CD4-positive, CD25-positive, alpha-beta regulatory T cell (primary cell): Measurements from ENCODE around the gene BCL2. TPM values are rescaled to one million over a fixed set of nuclear protein-coding genes. Genes with fewer than 3 reads are reported as not detected.

Source experiments
- ATAC-seq, 2 donors: fragments of 150-1000 bp; cut with Tn5 transposase; one replicate each; pipeline ENCODE4 v1.10.0; 2021; ENCODE audit warnings: low read depth in 2 of 2, moderate number of reproducible peaks in 2 of 2, moderate library complexity in 1 of 2
- DNase-seq, 3 donors: peaks; one replicate each; pipeline versions ENCODE4 v3.0.0 to v3.0.0-alpha.2; 2012 to 2022; ENCODE audit warnings: mixed read lengths in 1 of 3
- H3K27ac ChIP-seq: one replicate; pipeline ENCODE4 v1.7.0; 2013; ENCODE audit warnings: mild to moderate bottlenecking, low read length; ENCODE audit not compliant: insufficient read depth, poor library complexity, severe bottlenecking
- H3K27me3 ChIP-seq: one replicate; pipeline ENCODE4 v1.7.0; 2013; ENCODE audit warnings: low read length; ENCODE audit not compliant: control insufficient read depth, insufficient read depth
- H3K36me3 ChIP-seq: one replicate; pipeline ENCODE4 v1.7.0; 2013; ENCODE audit warnings: mild to moderate bottlenecking, low read length, moderate library complexity; ENCODE audit not compliant: control insufficient read depth, insufficient read depth
- H3K4me1 ChIP-seq: 2 replicates; pipeline ENCODE4 v1.7.0; 2013; ENCODE audit warnings: mild to moderate bottlenecking, low read length; ENCODE audit not compliant: insufficient read depth, control insufficient read depth, poor library complexity, severe bottlenecking
- H3K4me3 ChIP-seq: one replicate; pipeline ENCODE4 v1.7.0; 2013; ENCODE audit warnings: low read depth, mild to moderate bottlenecking, low read length, moderate library complexity
- H3K9me3 ChIP-seq, 2 experiments: 1 replicate in 1 of 2; 2 replicates in 1 of 2; pipeline ENCODE4 v1.7.0; 2013; ENCODE audit warnings: low read length in 2 of 2, mild to moderate bottlenecking in 1 of 2, moderate library complexity in 1 of 2; ENCODE audit not compliant: control insufficient read depth in 2 of 2
- H3K27ac Mint-ChIP-seq, 3 donors: one replicate each; pipeline ENCODE4 v1.8.0; 2020 to 2022; ENCODE audit warnings: mild to moderate bottlenecking in 3 of 3, mixed read lengths in 3 of 3, moderate library complexity in 2 of 3
- H3K27me3 Mint-ChIP-seq: one replicate; pipeline ENCODE4 v1.8.0; 2022; ENCODE audit warnings: mild to moderate bottlenecking, mixed read lengths
- H3K36me3 Mint-ChIP-seq: one replicate; pipeline ENCODE4 v1.8.0; 2020; ENCODE audit warnings: mixed read lengths
- H3K4me1 Mint-ChIP-seq, 4 donors: one replicate each; pipeline ENCODE4 v1.8.0; 2020 to 2022; ENCODE audit warnings: mixed read lengths in 4 of 4, mild to moderate bottlenecking in 1 of 4
- H3K4me3 Mint-ChIP-seq, 4 donors: one replicate each; pipeline ENCODE4 v1.8.0; 2020 to 2022; ENCODE audit warnings: mild to moderate bottlenecking in 4 of 4, mixed read lengths in 4 of 4, moderate library complexity in 3 of 4
- H3K9me3 Mint-ChIP-seq, 7 donors: one replicate each; pipeline ENCODE4 v1.8.0; 2020 to 2022; ENCODE audit warnings: mixed read lengths in 7 of 7, mild to moderate bottlenecking in 3 of 7, moderate library complexity in 2 of 7
- polyA plus RNA-seq, 4 donors: library from polyadenylated mRNA; unstranded; fragments of 300-500 nt; fragmentation: Illumina TruSeq; gene quantifications; one replicate each; pipeline ENCODE4 v1.2.3, GENCODE V29; 2021
- total RNA-seq: library from RNA; stranded (reverse); gene quantifications from one replicate; pipeline ENCODE4 v1.2.3, GENCODE V29; 2022

Gene BCL2
- total and polyA plus RNA-seq, 5 donors from 2014 or later = 19.1 to 125 (median 31.1) TPM

GRCh38 chr18:63257453-63257852, 62.1 kb downstream of the BCL2 start:
- Histone ChIP-seq H3K9me3 (no peaks in the 10 kb centered on the region), H3K4me1 (peaks cover 29% of the 10 kb centered on the region), H3K27me3 (no peaks in the 10 kb centered on the region), H3K4me3 (peak overlapping the region; percentile 7), H3K27ac (peak overlapping the region; percentile 35), H3K36me3 (peaks cover 14% of the 10 kb centered on the region)
- H3K36me3 Mint-ChIP-seq = peaks cover 68% of the 10 kb centered on the region
- H3K27ac Mint-ChIP-seq = peak overlapping the region in 2 of 3 donors; percentile 69 to 88
- peaks cover 44 to 91% (median 69%) of the 10 kb centered on the region in 4 donors for H3K4me1 Mint-ChIP-seq
- H3K27me3 Mint-ChIP-seq = no peaks in the 10 kb centered on the region
- H3K4me3 Mint-ChIP-seq = peak overlapping the region in 3 of 4 donors; percentile 42 to 70 (median 64)
- ATAC-seq (no peak), DNase-seq (no peak)
- peaks cover 0 to 6% (median 0%) of the 10 kb centered on the region in 7 donors for H3K9me3 Mint-ChIP-seq

GRCh38 chr18:63255435-63255834, 64.1 kb downstream of the BCL2 start:
- H3K4me1 ChIP-seq = peaks cover 29% of the 10 kb centered on the region
- H3K36me3 Mint-ChIP-seq = peaks cover 62% of the 10 kb centered on the region
- DNase-seq = no peak
- peaks cover 40 to 85% (median 63%) of the 10 kb centered on the region in 4 donors for H3K4me1 Mint-ChIP-seq
- H3K27ac ChIP-seq = no peak overlapping the region
- no peaks in the 10 kb centered on the region for H3K27me3 ChIP-seq
- ATAC-seq = no peak
- peak overlapping the region in 1 of 3 donors; percentile 7 for H3K27ac Mint-ChIP-seq
- peaks cover 14% of the 10 kb centered on the region for H3K36me3 ChIP-seq
- H3K9me3 ChIP-seq = no peaks in the 10 kb centered on the region
- H3K4me3 Mint-ChIP-seq = peak overlapping the region in 1 of 4 donors; percentile 1
- H3K27me3 Mint-ChIP-seq = no peaks in the 10 kb centered on the region
- no peak overlapping the region for H3K4me3 ChIP-seq
- peaks cover 0 to 7% (median 0%) of the 10 kb centered on the region in 7 donors for H3K9me3 Mint-ChIP-seq

- Mint-ChIP-seq H3K9me3 (peaks cover 0 to 7% (median 0%) of the 10 kb centered on the region in 7 donors), H3K4me1 (peaks cover 42 to 85% (median 62%) of the 10 kb centered on the region in 4 donors), H3K27ac (peak overlapping the region in 2 of 3 donors; percentile 56 to 78), H3K36me3 (peaks cover 66% of the 10 kb centered on the region), H3K27me3 (no peaks in the 10 kb centered on the region), H3K4me3 (peak overlapping the region in 1 of 4 donors; percentile 54)
- DNase-seq (no peak), ATAC-seq (no peak)
- Histone ChIP-seq H3K27ac (no peak overlapping the region), H3K9me3 (no peaks in the 10 kb centered on the region), H3K36me3 (peaks cover 14% of the 10 kb centered on the region), H3K4me3 (no peak overlapping the region), H3K4me1 (peaks cover 29% of the 10 kb centered on the region), H3K27me3 (no peaks in the 10 kb centered on the region)
These were observed 64.7 kb downstream of the BCL2 start for GRCh38 chr18:63254716-63255399.

DNA sequence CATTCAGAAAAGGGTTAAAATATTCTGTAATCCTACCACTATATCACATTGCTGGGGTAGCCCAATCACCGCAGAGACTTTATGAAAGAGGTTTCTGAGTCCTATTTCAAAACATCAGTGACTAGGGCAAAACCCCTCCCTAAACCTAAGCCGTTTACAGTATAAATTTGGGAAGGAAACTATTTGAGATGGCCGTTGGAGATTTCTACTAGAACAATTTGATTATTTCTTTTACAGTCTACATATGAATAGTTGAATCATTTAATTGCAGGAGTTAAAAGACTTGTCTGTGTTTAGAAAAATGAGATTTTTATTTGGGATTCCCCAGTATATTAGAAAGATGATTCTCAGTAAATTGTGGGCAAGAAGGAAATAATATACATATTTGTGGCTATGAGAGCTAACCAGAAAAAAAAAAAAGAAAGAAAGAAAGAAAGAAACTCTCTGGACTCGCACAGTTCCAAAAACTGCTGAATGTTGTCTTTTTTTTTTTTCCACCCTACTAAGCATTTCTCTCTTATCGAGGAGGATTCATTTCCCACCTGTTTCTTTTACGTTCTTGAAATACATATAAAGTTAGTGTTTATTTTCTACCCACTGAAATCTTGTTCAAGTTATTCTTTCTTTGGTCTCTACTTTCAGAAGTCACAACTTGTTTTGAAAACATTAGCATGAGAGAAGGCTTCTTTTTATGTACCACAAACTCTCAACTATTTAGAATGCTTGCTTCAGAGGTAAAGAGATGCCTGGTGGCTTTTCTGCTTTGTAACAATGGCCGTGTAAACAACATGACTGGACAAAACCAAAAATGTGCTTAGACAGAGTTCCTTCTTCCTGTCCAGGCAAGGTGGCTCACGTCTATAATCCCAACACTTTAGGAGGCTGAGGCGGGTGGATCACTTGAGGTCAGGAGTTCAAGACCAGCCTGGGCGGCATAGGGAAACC, 65.9 kb downstream of the BCL2 start:
- Histone ChIP-seq H3K36me3 (peaks cover 11% of the 10 kb centered on the region), H3K4me1 (peaks cover 28% of the 10 kb centered on the region), H3K9me3 (no peaks in the 10 kb centered on the region), H3K27ac (no peak overlapping the region), H3K27me3 (no peaks in the 10 kb centered on the region), H3K4me3 (peak overlapping the region; percentile 32)
- peaks cover 51 to 84% (median 56%) of the 10 kb centered on the region in 4 donors for H3K4me1 Mint-ChIP-seq
- peaks cover 64% of the 10 kb centered on the region for H3K36me3 Mint-ChIP-seq
- peaks cover 0 to 7% (median 0%) of the 10 kb centered on the region in 7 donors for H3K9me3 Mint-ChIP-seq
- H3K27ac Mint-ChIP-seq = peak overlapping the region; percentile 37 to 84 (median 78)
- DNase-seq = peak in 1 of 3 donors; percentile 21
- no peak for ATAC-seq
- H3K27me3 Mint-ChIP-seq = no peaks in the 10 kb centered on the region
- peak overlapping the region; percentile 45 to 79 (median 51) for H3K4me3 Mint-ChIP-seq

DNA sequence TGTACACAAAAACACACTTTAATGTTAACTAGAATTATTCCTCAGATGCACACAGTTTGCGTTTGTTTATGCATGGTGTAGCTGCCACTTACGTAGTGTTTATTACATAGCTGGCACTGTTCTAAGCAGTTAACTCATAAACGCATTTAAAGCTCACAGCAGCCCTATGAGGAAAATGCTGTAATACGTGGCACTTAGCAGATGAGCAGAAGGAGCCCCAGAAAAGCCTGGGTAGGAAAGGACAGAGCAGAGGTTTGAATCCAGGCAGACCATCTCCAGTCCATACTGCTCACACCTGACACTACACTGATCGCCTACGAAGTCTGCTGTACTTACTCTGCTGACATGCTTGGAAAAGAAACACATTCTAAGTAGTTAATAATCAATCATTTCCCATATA, 66.6 kb downstream of the BCL2 start:
- Mint-ChIP-seq H3K4me1 (peaks cover 51 to 86% (median 57%) of the 10 kb centered on the region in 4 donors), H3K27me3 (no peaks in the 10 kb centered on the region), H3K36me3 (peaks cover 67% of the 10 kb centered on the region), H3K9me3 (peaks cover 0 to 7% (median 0%) of the 10 kb centered on the region in 7 donors), H3K4me3 (peak overlapping the region in 2 of 4 donors; percentile 51), H3K27ac (peak overlapping the region; percentile 37 to 78 (median 56))
- ATAC-seq (no peak), DNase-seq (no peak)
- no peaks in the 10 kb centered on the region for H3K27me3 ChIP-seq
- H3K9me3 ChIP-seq = no peaks in the 10 kb centered on the region
- H3K27ac ChIP-seq = no peak overlapping the region
- H3K4me3 ChIP-seq = no peak overlapping the region
- peaks cover 8% of the 10 kb centered on the region for H3K36me3 ChIP-seq
- H3K4me1 ChIP-seq = peaks cover 21% of the 10 kb centered on the region

- Mint-ChIP-seq H3K4me1 (peaks cover 33 to 83% (median 55%) of the 10 kb centered on the region in 4 donors), H3K4me3 (peak overlapping the region in 3 of 4 donors; percentile 13 to 38 (median 23)), H3K36me3 (peaks cover 59% of the 10 kb centered on the region), H3K9me3 (peaks cover 0 to 6% (median 0%) of the 10 kb centered on the region in 7 donors), H3K27ac (peak overlapping the region; percentile 38 to 69 (median 64)), H3K27me3 (no peaks in the 10 kb centered on the region)
- peak in 1 of 3 donors; percentile 32 for DNase-seq
- no peak overlapping the region for H3K27ac ChIP-seq
- ATAC-seq = peak; percentile 17 to 42
- H3K27me3 ChIP-seq = no peaks in the 10 kb centered on the region
- no peak overlapping the region for H3K4me3 ChIP-seq
- H3K9me3 ChIP-seq = no peaks in the 10 kb centered on the region
- peaks cover 14% of the 10 kb centered on the region for H3K4me1 ChIP-seq
- H3K36me3 ChIP-seq = peaks cover 3% of the 10 kb centered on the region
These were observed 69.8 kb downstream of the BCL2 start for GRCh38 chr18:63249771-63250170.

- peaks cover 58% of the 10 kb centered on the region for H3K36me3 Mint-ChIP-seq
- ATAC-seq (no peak), DNase-seq (no peak)
- Histone ChIP-seq H3K4me3 (no peak overlapping the region), H3K4me1 (no peaks in the 10 kb centered on the region), H3K27ac (no peak overlapping the region), H3K27me3 (no peaks in the 10 kb centered on the region), H3K9me3 (no peaks in the 10 kb centered on the region), H3K36me3 (no peaks in the 10 kb centered on the region)
- H3K4me1 Mint-ChIP-seq = peaks cover 25 to 77% (median 54%) of the 10 kb centered on the region in 4 donors
- peaks cover 0 to 4% (median 0%) of the 10 kb centered on the region in 7 donors for H3K9me3 Mint-ChIP-seq
- H3K27me3 Mint-ChIP-seq = no peaks in the 10 kb centered on the region
- H3K27ac Mint-ChIP-seq = no peak overlapping the region
- H3K4me3 Mint-ChIP-seq = no peak overlapping the region
These were observed 71.6 kb downstream of the BCL2 start for GRCh38 chr18:63247926-63248325.
